H1 (cell line): ENCODE measurements around the gene ZNF669. TPM values are rescaled to one million over a fixed set of nuclear protein-coding genes. Genes with fewer than 3 reads are reported as not detected.

Experiments used
- CBX8 ChIP-seq: fragments of 300-800, 300-1000 bp; sonication (generic); IDR thresholded peaks from 2 replicates; pipeline ENCODE4 v1.7.1; 2016; ENCODE audit warnings: low read depth, low read length, borderline replicate concordance
- EZH2 ChIP-seq: fragments of 200-600 bp; sonication (generic); IDR thresholded peaks from 2 replicates; pipeline ENCODE4 v1.7.1; 2012; ENCODE audit warnings: low read depth, mild to moderate bottlenecking, moderate library complexity, low read length, inconsistent platforms; ENCODE audit not compliant: severe bottlenecking
- HDAC6 ChIP-seq: IDR thresholded peaks from one replicate; pipeline ENCODE4 v1.7.1; 2012; ENCODE audit warnings: low read depth, mild to moderate bottlenecking, inconsistent platforms, low read length, moderate library complexity
- NANOG ChIP-seq: IDR thresholded peaks from 2 replicates; pipeline ENCODE4 v1.6.1; 2011; ENCODE audit warnings: low read length, low read depth, mild to moderate bottlenecking, inconsistent platforms; ENCODE audit not compliant: insufficient read depth, poor library complexity, severe bottlenecking
- RFX5 ChIP-seq: IDR thresholded peaks from 2 replicates; pipeline ENCODE4 v1.6.1; 2011; ENCODE audit warnings: low read depth, low read length, improper control_type of control experiment, borderline replicate concordance
- SUZ12 ChIP-seq: fragments of 200-600 bp; sonication (generic); IDR thresholded peaks from 2 replicates; pipeline ENCODE4 v1.6.1; 2012; ENCODE audit warnings: mild to moderate bottlenecking, inconsistent platforms, low read length, moderate library complexity, mixed read lengths
- YY1 ChIP-seq: IDR thresholded peaks from 2 replicates; pipeline ENCODE4 v1.6.1; 2011; ENCODE audit warnings: low read depth, mild to moderate bottlenecking, low read length
- polyA plus RNA-seq, 7 experiments: library from polyadenylated mRNA; depleted of rRNA in 3 of 7; stranded (reverse) in 5 of 7; unstranded in 2 of 7; fragments of >200 nt in 5 of 7; fragments of 200-250 nt in 2 of 7; gene quantifications; 1 replicate in 5 of 7; 2 replicates in 1 of 7; 4 replicates in 1 of 7; pipeline versions ENCODE4 v1.2.1 to v1.2.3, GENCODE V29; 2011 to 2013; ENCODE audit warnings: missing spikeins in 2 of 7, mixed read lengths in 2 of 7
- total RNA-seq: library from RNA; stranded (reverse); fragmentation: NEBNext Ultra II Directional; extraction: Animal tissue kit (Norgen Biotek cat#: 25700); gene quantifications from 2 replicates; pipeline ENCODE4 v1.2.1, GENCODE V29; 2021

Gene ZNF669
- total and polyA plus RNA-seq, 2 of the 8 experiments (the other 6 are each of a cell fraction or from before 2014, with no cell fraction given): 4.8 to 20.3 TPM

DNA sequence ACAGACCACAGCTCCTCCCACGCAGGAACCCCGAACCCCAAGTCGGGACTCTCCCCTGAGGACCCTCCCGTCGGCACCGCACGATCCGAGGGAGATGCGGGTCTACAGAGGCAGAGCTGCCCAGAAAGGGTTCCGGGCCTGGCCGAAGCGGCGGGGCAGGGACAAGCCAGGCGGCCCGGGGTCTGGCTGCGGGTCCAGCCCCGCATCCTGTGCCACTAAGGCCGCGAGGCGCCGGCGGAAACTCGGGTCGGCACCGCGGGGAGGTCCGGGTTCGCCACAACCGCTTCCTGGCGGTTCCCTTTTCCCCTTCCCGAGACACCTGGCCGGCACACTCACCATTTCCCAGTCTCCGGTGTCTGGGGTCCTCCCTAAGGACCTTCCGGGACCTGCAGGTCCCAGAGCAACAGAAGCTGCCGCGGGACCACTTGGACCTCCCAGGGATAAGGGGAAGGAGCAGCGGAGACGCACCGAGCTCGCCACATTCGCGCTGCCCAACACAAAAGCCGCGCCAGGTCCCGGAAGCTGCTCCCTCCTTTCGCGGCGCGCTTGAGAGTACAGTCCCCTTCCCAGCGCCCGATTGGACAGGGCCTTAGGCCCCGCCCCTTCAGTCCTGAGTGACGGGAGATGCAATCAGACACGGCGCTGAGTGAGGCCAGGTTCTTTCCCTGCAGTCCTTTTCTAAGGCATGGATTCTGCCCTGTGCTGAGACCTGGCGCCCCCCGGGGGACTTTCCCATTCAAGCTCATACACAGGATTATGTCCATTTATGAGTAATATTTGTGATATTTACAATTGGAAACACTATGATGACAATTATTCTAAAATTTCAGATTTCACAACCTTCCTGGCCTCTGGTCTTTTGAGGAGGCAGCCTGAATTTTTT, 25.7 kb downstream of the ZNF669 start, which contains the start of gene ZNF670 (continued):
- no peak for TF ChIP-seq CBX8
- no peak for TF ChIP-seq YY1
- no peak for TF ChIP-seq EZH2
- no peak for TF ChIP-seq HDAC6
- no peak for TF ChIP-seq SUZ12
- TF ChIP-seq RFX5: no peak
- no peak for TF ChIP-seq NANOG
